Peyer's patch (tissue), 4 donors: ENCODE data around the gene WDR48. TPM values are rescaled to one million over a fixed set of nuclear protein-coding genes. Genes with fewer than 3 reads are reported as not detected.

Experiments used
- DNase-seq, 3 donors: peaks; one replicate each; pipeline ENCODE4 v3.0.0-alpha.2; 2017 to 2019
- H3K27ac ChIP-seq, 4 donors: fragments of 200-600 bp; sonication (generic); one replicate each; pipeline ENCODE4 v1.5.1; 2016 to 2019
- H3K27me3 ChIP-seq, 2 donors: fragments of 200-600 bp; sonication (generic); one replicate each; pipeline ENCODE4 v1.5.1; 2019
- H3K36me3 ChIP-seq, 3 donors: fragments of 200-600 bp; sonication (generic); one replicate each; pipeline ENCODE4 v1.5.1; 2016 to 2019
- H3K4me1 ChIP-seq, 4 donors: fragments of 200-600 bp; sonication (generic); one replicate each; pipeline ENCODE4 v1.5.1; 2016 to 2019
- H3K4me3 ChIP-seq, 4 donors: fragments of 200-600 bp; sonication (generic); 1 replicate in 3 of 4; 2 replicates in 1 of 4; pipeline ENCODE4 v1.5.1; 2016 to 2019; ENCODE audit warnings: mild to moderate bottlenecking in 1 of 4
- H3K9me3 ChIP-seq, 4 donors: fragments of 200-600 bp; sonication (generic); one replicate each; pipeline ENCODE4 v1.5.1; 2016 to 2019; ENCODE audit warnings: mild to moderate bottlenecking in 1 of 4
- CTCF ChIP-seq, 6 experiments: fragments of 450-650 bp in 4 of 6; fragments of 200-600 bp in 2 of 6; sonication (generic) in 1 of 6; IDR thresholded peaks; one replicate each; pipeline ENCODE4 v1.5.1; 2017 to 2019; ENCODE audit warnings: antibody characterized with exemption in 6 of 6, mild to moderate bottlenecking in 3 of 6, moderate library complexity in 1 of 6
- POLR2A ChIP-seq, 2 donors: fragments of 450-650 bp; IDR thresholded peaks; one replicate each; pipeline ENCODE4 v1.5.1; 2017; ENCODE audit warnings: antibody characterized with exemption in 2 of 2, mild to moderate bottlenecking in 2 of 2, moderate library complexity in 2 of 2
- total RNA-seq, 4 donors: library from RNA; depleted of rRNA; stranded (reverse); fragments of >200 nt; gene quantifications; one replicate each; pipeline ENCODE4 v1.1.0, GENCODE V29; 2016

The WDR48 gene
- total RNA-seq, 4 donors from 2014 or later, result 24.2 to 35.5 (median 31.2) TPM

GRCh38 chr3:39142067-39142466, 90.3 kb downstream of the WDR48 start:
- Histone ChIP-seq H3K27me3 (no peaks in the 10 kb centered on the region), H3K36me3 (peaks cover 0 to 55% (median 0%) of the 10 kb centered on the region in 3 donors), H3K9me3 (no peaks in the 10 kb centered on the region), H3K27ac (peak overlapping the region; percentile 35 to 93 (median 76)), H3K4me1 (peaks cover 5 to 46% (median 24%) of the 10 kb centered on the region in 4 donors), H3K4me3 (no peak overlapping the region)
- peak in 1 of 2 donors; percentile 48 for TF ChIP-seq POLR2A (IDR thresholded peaks at IDR 0.05)
- TF ChIP-seq CTCF (IDR thresholded peaks at IDR 0.05), result no peak
- DNase-seq, result peak in 2 of 3 donors; percentile 80 to 86

DNA sequence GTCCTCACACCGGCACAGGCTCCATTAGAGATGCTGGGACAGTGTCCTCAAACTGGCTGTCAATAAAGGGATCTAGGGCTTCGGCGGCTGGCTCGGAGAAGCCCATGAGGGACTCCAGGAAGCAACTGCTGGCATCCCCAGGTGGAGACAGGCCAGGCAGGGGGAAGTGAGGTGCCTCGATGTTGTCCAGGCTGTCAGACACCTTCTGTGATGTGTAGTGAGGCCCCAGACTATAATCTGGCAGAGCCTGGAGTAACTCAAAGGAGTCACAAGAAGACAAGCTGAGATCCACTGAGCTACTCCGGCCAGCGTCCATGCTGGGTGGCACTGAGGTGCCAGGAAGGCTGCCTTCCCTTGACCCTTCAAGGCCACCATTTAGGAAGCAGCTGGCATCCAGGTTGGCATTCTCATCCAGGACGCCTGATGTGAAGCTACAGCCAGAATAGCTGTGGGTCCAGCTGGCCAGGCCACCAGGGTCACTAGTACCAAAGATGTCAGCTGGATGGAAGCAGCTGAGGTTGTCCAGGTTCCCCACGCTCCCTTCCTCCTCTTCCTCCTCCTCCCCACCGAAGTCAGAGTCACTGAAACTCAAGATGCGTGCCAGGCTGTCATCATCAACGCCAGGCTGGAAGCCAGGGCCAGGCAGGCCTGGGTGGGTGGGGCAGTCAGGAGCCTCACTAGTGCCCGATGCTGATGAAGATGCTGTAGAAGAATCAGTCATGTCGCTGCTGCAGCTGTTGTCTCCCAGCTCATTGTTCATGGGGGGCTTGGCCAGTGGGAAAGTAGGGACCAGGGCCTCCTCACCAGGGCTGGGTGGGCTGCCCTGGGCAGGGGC, 91.5 kb downstream of the WDR48 start:
- Histone ChIP-seq H3K4me3 (no peak overlapping the region), H3K9me3 (no peaks in the 10 kb centered on the region), H3K27me3 (no peaks in the 10 kb centered on the region), H3K27ac (peak overlapping the region in 2 of 4 donors; percentile 82 to 93), H3K4me1 (peaks cover 5 to 58% (median 34%) of the 10 kb centered on the region in 4 donors), H3K36me3 (peaks cover 0 to 55% (median 0%) of the 10 kb centered on the region in 3 donors)
- TF ChIP-seq POLR2A (IDR thresholded peaks at IDR 0.05) (no peak), CTCF (IDR thresholded peaks at IDR 0.05) (no peak)
- peak in 2 of 3 donors; percentile 40 to 45 for DNase-seq

- TF ChIP-seq CTCF (IDR thresholded peaks at IDR 0.05) (no peak), POLR2A (IDR thresholded peaks at IDR 0.05) (no peak)
- Histone ChIP-seq H3K9me3 (no peaks in the 10 kb centered on the region), H3K27ac (no peak overlapping the region), H3K27me3 (no peaks in the 10 kb centered on the region), H3K36me3 (peaks cover 0 to 55% (median 0%) of the 10 kb centered on the region in 3 donors), H3K4me1 (peaks cover 5 to 67% (median 43%) of the 10 kb centered on the region in 4 donors), H3K4me3 (no peak overlapping the region)
- peak in 2 of 3 donors; percentile 44 to 45 for DNase-seq
Observed at GRCh38 chr3:39144095-39144747, 92.4 kb downstream of the WDR48 start.

DNA sequence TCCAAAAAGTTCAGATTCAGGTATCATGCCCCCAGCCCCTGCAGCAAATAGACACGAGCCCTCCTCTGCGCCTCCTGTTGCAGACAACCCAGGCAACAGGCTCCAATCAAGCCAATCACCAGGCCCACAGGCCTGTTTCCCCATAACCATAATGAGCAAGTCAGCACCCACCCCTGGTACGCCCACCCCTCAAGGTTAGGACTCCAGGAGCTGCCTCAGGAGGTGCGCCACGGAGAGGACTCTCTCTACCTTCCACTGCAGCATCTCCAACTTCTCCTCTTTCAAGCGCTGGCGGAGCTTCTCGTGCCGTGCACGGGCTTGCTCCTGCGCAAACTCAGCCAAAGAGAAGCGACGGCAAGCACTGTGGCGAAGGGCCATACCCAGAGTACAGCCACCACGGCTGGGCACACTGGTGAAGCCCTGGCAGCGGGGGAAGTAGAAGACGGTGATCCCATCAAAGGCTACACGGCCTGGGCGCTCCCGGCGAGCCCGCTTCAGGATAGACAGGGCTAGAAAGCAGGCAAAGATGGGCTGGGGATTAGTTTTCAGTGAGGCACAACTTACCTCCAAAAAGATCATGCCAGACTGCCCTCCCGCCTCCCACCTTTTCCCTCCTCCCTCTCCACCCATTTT, 93.0 kb downstream of the WDR48 start:
- Histone ChIP-seq H3K27me3 (no peaks in the 10 kb centered on the region), H3K27ac (no peak overlapping the region), H3K36me3 (peaks cover 0 to 55% (median 0%) of the 10 kb centered on the region in 3 donors), H3K4me3 (no peak overlapping the region), H3K4me1 (peaks cover 5 to 74% (median 48%) of the 10 kb centered on the region in 4 donors), H3K9me3 (no peaks in the 10 kb centered on the region)
- TF ChIP-seq CTCF (IDR thresholded peaks at IDR 0.05) (no peak), POLR2A (IDR thresholded peaks at IDR 0.05) (no peak)
- DNase-seq, result peak in 1 of 3 donors; percentile 47

- H3K9me3 ChIP-seq, result no peaks in the 10 kb centered on the region
- TF ChIP-seq CTCF (IDR thresholded peaks at IDR 0.05) (peak in 4 of 6 experiments; percentile 26 to 63 (median 62)), POLR2A (IDR thresholded peaks at IDR 0.05) (no peak)
- H3K4me3 ChIP-seq, result no peak overlapping the region
- no peaks in the 10 kb centered on the region for H3K27me3 ChIP-seq
- peaks cover 0 to 47% (median 0%) of the 10 kb centered on the region in 3 donors for H3K36me3 ChIP-seq
- peak in 2 of 3 donors; percentile 77 to 84 for DNase-seq
- peak overlapping the region; percentile 81 to 100 (median 86) for H3K27ac ChIP-seq
- peaks cover 5 to 77% (median 58%) of the 10 kb centered on the region in 4 donors for H3K4me1 ChIP-seq
Observed at GRCh38 chr3:39146083-39146501, 94.3 kb downstream of the WDR48 start.
